HG02852 (cell line): ENCODE measurements around the gene SCMH1.
"Not testable (repeated sequence)": the region's sequence is repeated elsewhere in the genome, so short reads cannot be mapped to it uniquely, and the experiment has no call there.

Experiments
- ATAC-seq: cut with Tn5 transposase; IDR thresholded peaks from one replicate; pipeline ENCODE4 v1.9.1; 2021; ENCODE audit warnings: mild to moderate bottlenecking, moderate library complexity; ENCODE audit not compliant: unreplicated experiment

The SCMH1 gene

GRCh38 chr1:41158147-41158875, 83.8 kb downstream of the SCMH1 start:
- no peak for ATAC-seq

- no peak for ATAC-seq
Observed at GRCh38 chr1:41155105-41155504, 87.0 kb downstream of the SCMH1 start.

- ATAC-seq = no peak
Observed at GRCh38 chr1:41153750-41154274, 88.3 kb downstream of the SCMH1 start.

GRCh38 chr1:41152622-41153044, 89.5 kb downstream of the SCMH1 start:
- no peak for ATAC-seq

- ATAC-seq = no peak
Observed at GRCh38 chr1:41151846-41152245, 90.3 kb downstream of the SCMH1 start.

GRCh38 chr1:41149570-41149969, 92.5 kb downstream of the SCMH1 start:
- no peak for ATAC-seq

- no peak for ATAC-seq
Observed at GRCh38 chr1:41144285-41144684, 97.8 kb downstream of the SCMH1 start.

GRCh38 chr1:41138549-41138948, 103.6 kb downstream of the SCMH1 start:
- no peak for ATAC-seq

GRCh38 chr1:41135196-41135947, 106.7 kb downstream of the SCMH1 start:
- ATAC-seq = no peak

- not testable (repeated sequence) for ATAC-seq
Observed at GRCh38 chr1:41134325-41134724, 107.8 kb downstream of the SCMH1 start.

- ATAC-seq = no peak
Observed at GRCh38 chr1:41122851-41123518, 119.1 kb downstream of the SCMH1 start.

GRCh38 chr1:41122148-41122547, 120.0 kb downstream of the SCMH1 start:
- no peak for ATAC-seq

- ATAC-seq = no peak
Observed at GRCh38 chr1:41118645-41119044, 123.5 kb downstream of the SCMH1 start.

GRCh38 chr1:41117241-41117640, 124.9 kb downstream of the SCMH1 start:
- not testable (repeated sequence) for ATAC-seq

- no peak for ATAC-seq
Observed at GRCh38 chr1:41110736-41111135, 131.4 kb downstream of the SCMH1 start.

- no peak for ATAC-seq
Observed at GRCh38 chr1:41110286-41110685, 131.8 kb downstream of the SCMH1 start.

GRCh38 chr1:41109310-41110197, 132.6 kb downstream of the SCMH1 start:
- ATAC-seq = no peak

- ATAC-seq = no peak
Observed at GRCh38 chr1:41108696-41109275, 133.3 kb downstream of the SCMH1 start.

GRCh38 chr1:41103766-41104165, 138.3 kb downstream of the SCMH1 start:
- no peak for ATAC-seq

GRCh38 chr1:41102653-41103052, 139.5 kb downstream of the SCMH1 start:
- no peak for ATAC-seq
